ENCODE data around the gene M1AP.

DNA sequence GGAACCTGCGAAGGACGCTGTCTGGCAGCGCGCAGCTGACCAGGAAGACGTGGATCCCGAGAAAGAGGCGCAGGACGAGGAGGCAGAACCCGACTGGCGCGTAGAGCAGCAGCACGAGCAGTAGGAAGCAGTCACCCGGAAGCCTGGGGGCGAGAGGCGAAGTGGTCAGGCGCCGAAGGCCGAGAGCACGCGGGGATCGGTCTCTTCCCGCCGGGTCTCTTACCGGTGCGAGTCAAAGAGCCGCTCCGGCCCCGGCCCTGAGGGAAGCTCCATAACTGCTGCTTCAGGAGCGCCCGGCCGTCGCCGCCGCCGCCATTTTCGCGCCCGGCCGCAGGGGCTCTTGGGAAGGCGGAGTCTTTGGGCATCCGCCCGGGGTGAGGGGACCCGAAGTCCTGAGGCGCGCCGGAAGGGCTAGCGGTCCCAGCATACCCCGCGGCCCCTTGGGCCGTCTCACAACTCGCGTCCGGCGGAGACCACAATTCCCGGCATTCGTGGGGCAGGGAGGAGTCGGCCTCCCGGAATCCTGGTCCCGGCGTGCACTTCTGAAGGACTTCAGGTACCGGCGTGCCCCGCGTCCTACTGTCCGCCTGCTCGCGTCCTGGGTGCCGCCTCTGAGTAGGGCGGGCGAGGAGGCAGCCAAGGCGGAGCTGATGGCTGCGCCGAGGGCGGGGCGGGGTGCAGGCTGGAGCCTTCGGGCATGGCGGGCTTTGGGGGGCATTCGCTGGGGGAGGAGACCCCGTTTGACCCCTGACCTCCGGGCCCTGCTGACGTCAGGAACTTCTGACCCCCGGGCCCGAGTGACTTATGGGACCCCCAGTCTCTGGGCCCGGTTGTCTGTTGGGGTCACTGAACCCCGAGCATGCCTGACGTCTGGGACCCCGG, 118.5 kb downstream of the M1AP start, which contains the start of the genes AUP1 and HTRA2:
- TF ChIP-seq, protein P1, sequence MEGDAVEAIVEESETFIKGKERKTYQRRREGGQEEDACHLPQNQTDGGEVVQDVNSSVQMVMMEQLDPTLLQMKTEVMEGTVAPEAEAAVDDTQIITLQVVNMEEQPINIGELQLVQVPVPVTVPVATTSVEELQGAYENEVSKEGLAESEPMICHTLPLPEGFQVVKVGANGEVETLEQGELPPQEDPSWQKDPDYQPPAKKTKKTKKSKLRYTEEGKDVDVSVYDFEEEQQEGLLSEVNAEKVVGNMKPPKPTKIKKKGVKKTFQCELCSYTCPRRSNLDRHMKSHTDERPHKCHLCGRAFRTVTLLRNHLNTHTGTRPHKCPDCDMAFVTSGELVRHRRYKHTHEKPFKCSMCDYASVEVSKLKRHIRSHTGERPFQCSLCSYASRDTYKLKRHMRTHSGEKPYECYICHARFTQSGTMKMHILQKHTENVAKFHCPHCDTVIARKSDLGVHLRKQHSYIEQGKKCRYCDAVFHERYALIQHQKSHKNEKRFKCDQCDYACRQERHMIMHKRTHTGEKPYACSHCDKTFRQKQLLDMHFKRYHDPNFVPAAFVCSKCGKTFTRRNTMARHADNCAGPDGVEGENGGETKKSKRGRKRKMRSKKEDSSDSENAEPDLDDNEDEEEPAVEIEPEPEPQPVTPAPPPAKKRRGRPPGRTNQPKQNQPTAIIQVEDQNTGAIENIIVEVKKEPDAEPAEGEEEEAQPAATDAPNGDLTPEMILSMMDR (IDR thresholded peaks at IDR 0.05): peak in 2 of 6 experiments; percentile 8 to 57
- peak in 3 of 4 donors; percentile 68 to 86 (median 76) for TF ChIP-seq POLR2A (IDR thresholded peaks at IDR 0.05)

Data from esophagus squamous epithelium (tissue), 4 donors.